ENCODE measurements around the gene INAFM2. TPM values are rescaled to one million over a fixed set of nuclear protein-coding genes. Genes with fewer than 3 reads are reported as not detected.

INAFM2 gene
- polyA plus RNA-seq, 3 donors = 3.7 to 9.1 (median 7.4) TPM

DNA sequence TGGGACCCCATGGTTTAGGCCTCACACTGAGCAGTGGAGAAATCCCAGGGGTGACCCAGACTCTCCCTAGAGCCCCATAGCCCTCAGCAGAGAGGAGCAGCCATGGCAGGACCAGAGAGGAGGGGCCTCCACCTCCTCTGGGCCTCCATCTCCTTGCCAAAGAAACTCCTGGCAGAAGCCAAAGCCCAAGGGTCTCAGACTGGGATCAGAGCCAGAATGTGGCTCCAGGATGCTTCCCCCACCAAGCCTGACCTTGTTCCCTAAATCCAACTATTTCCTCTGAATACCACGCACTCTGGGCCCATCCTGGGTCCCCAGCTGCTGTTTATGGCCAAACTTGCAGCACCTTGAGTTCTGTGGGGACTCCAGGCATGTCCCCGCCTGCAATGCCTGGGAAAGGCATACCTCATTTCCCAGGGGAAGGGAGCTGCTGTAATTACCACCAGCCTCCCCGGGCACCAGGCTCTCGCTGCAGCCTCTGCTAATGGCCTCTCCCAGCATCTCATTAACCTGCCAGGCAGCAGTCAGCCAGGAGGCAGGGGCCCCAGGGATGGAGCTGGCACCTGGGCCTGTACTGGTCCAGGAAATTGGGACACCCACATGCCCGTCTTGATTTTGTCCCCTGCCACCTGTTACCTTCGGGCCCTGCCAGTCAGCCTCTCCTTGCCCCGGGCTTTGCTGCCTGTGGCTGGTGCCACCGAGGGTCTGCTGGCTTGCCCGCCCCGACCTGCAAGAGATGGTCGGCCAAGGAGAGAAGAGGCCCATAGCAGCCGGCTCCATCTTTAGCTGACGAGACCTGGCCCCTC, 12.6 kb downstream of the INAFM2 start:
- no peak overlapping the region for H3K27ac ChIP-seq (ENCODE audit: low read depth, low read length)
- 72 to 83% (median 79%) methylated on average over 13 of the region's 13 CpGs for WGBS, 3 donors

DNA sequence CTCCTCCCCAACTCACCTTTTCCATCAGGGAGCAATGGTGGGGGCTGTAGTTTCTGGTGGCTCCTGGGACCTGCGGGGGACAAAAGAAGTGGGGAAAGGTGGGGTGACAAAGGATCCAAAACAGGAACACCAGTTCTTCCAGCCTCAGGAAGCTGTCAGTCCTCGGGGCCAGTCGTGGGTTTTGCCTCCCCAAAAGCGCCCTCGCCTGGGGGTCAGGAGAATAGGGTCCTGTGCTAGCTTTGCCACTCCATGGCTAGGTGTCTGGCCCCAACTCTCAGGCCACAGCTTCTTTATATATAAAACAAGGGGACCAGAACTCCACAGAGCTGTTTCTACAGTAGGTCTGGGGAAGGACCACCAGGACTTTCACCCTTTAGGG, 13.2 kb downstream of the INAFM2 start:
- H3K27ac ChIP-seq (ENCODE audit: low read depth, low read length) = no peak overlapping the region
- WGBS, 3 donors = 51 to 52% (median 52%) methylated on average over 5 of the region's 5 CpGs

DNA sequence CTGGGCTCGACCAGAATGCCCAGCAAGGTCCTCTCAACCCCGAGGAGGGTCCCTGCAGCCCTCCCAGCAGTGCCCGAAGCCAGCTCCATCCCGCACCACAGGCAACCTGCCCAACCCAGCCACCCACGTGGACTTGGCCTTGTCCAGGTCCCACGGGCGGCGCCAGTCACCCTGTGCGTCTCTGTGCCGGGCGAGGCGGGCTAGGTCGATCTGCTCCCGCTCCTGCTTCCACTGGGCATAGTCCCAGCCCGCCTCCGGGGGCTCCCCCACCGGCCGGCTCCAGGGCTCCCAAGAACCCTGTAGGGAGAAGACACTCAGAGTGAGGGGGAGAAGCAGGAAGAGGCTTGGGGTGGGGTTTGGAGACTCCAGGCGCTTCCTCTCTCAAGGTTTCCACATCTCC, 14.1 kb downstream of the INAFM2 start:
- no peak overlapping the region for H3K27ac ChIP-seq (ENCODE audit: low read depth, low read length)
- WGBS, 3 donors = 50 to 65% (median 58%) methylated on average over 18 to 19 of the region's 19 CpGs

DNA sequence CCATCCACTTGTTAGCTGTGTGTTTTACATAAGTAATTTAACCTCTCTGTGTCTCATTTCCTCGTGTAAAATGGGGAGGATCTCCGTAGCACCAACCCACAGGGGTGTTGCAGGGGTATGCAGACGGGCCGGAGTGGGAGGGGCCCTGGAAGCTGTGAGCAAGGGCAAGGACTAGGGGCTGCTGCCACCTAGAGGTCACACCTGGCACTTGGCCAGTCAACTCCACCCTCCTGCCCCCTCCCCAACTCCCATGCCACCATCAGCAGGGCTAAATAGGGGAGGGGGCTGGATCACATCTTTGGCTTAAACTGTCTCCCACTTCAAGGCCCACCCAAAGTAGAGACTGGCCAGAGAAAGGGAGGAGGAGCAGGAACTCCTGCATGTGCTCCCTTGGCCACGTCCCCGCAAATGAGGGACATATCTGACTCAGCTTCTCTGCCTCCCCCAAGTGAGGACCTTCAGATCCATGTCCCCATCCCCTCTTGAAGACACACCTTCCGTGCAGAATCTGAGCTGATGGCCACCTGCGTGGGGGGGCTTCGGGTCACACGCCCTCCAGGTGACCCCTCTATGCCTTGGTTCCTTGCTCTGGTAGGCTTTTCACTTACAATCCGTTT, 14.7 kb downstream of the INAFM2 start:
- no peak overlapping the region for H3K27ac ChIP-seq (ENCODE audit: low read depth, low read length)
- WGBS, 3 donors = 28 to 43% (median 42%) methylated on average over 11 of the region's 11 CpGs

DNA sequence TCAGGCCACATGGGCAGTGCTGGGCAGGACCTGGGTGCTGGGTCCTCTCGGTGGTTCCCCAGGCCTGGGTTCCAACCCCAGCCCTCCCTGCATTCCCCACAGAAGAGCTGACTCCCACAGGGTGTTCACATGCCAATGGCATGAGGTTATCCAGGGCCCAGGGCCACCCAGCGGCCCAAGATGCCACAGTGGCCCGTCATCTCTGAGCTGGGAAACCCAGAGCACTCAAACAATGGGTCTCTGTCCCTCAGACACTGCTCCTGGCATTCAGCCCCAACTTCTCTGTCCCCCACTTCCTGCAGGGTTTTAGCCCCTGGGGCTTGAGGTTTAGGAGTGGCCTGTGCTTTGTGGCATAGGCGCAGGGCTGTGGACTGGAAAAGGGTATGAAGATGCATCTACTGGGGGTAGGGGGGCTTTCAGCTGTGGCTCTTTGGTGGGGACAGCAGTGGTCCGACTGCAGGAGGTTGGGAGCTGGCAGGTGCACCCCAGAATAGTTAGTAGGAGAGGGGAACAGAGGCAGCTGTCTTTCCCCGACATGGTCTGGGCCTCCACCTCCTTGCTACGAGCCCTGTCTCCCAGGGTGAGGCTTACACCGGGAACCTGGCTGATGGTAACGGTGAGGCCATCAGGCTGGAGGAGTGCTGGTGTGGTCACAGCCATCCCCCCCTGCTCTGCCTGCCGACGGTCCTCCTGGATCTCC, 15.6 kb downstream of the INAFM2 start:
- H3K27ac ChIP-seq (ENCODE audit: low read depth, low read length) = no peak overlapping the region
- 78 to 82% (median 81%) methylated on average over 11 of the region's 11 CpGs for WGBS, 3 donors

DNA sequence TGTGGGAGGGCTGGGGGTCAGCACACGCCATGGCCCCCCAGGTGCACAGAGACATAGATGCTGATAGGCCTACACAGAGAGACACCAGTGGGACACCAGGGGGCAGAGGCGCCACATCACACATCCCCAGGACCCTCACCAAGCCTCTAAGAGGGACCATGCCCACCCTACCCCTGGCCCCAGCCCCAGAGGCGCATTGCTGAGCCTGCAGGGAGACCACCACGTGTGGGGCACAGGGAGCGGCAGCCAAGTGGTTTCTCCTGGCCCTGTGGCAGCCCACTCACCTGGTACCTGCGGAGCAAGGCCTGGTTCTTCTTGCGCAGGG, 16.1 kb downstream of the INAFM2 start:
- 82 to 91% (median 90%) methylated on average over 7 of the region's 7 CpGs for WGBS, 3 donors
- no peak overlapping the region for H3K27ac ChIP-seq (ENCODE audit: low read depth, low read length)

DNA sequence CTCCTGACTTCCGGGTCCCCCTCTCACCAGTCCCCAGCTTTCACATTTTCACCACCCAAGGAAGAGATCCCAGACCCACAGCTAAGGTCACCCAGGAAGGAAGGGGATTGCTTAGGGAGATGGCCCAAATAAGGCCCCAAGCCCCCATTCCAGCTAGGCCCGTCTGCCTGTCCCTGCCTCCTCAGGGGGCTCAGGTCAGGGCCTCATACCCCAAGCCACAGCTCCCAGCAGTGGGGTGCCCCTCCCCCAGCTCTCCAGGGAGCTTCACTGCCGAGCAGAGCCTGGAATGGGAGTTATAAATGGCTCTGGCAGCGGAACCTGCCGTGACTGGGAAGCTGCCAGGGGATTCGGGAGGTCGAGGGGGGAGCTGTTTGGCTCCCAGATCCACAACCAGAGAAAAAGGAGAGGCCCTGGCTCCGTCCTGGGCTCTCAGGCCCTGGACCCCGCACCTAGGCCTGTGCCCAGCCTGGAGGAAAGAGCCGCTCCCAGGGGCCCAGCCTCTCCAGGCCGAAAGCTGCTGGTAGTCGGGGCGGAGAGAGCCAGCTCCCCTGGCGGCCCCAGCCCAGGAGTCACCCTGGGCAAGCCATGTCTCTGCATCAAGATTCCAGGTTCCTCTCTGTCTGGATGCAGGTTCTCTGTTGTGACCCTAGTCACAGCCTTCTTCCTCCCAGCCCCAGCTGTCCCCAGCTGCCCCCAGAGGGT, 16.7 kb downstream of the INAFM2 start:
- WGBS, 3 donors = 44 to 55% (median 48%) methylated on average over 13 to 14 of the region's 14 CpGs
- H3K27ac ChIP-seq (ENCODE audit: low read depth, low read length) = peak overlapping the region; percentile 10

DNA sequence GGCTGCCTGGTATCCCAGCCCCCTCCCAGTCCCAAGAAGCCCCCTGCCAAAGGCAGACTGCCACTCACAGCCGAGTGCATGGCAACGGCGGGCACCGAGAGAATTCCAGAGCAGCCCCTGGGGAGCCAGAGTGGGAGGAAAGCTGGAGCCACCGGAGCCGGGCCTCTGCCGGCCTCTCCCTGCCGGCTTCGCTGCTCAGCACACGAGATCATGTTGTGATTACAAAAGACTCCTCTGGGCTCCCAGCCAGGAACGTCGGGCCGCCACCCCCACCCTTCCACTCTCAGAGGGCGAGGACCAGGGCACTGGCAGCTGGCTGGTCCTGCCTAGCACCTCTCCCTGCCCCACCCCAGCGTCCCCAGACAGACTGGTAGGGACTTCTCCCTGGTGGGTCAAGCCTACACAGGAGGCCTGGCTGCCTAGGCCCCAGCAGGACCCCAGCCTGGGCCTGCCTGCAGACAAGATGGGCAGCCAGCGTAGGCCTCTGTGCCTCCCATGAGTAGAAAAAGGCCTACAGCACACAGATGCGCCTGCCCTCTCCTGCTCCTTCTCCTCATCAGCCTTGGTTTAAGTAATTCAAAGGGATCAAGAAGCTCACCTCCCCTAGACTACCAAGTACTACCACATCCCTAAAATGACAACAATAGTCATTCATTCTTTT, 17.4 kb downstream of the INAFM2 start, which contains the start of gene CCDC9B:
CCDC9B (minus strand) TSS at position 200 of the 661 bp plus-strand sequence; CDS start at position 80, 120 bp downstream.
- H3K27ac ChIP-seq (ENCODE audit: low read depth, low read length) = peak within 1 kb of the TSS; percentile 10
- WGBS, 3 donors = 16 to 32% (median 17%) methylated on average over 15 to 17 of the region's 17 CpGs

DNA sequence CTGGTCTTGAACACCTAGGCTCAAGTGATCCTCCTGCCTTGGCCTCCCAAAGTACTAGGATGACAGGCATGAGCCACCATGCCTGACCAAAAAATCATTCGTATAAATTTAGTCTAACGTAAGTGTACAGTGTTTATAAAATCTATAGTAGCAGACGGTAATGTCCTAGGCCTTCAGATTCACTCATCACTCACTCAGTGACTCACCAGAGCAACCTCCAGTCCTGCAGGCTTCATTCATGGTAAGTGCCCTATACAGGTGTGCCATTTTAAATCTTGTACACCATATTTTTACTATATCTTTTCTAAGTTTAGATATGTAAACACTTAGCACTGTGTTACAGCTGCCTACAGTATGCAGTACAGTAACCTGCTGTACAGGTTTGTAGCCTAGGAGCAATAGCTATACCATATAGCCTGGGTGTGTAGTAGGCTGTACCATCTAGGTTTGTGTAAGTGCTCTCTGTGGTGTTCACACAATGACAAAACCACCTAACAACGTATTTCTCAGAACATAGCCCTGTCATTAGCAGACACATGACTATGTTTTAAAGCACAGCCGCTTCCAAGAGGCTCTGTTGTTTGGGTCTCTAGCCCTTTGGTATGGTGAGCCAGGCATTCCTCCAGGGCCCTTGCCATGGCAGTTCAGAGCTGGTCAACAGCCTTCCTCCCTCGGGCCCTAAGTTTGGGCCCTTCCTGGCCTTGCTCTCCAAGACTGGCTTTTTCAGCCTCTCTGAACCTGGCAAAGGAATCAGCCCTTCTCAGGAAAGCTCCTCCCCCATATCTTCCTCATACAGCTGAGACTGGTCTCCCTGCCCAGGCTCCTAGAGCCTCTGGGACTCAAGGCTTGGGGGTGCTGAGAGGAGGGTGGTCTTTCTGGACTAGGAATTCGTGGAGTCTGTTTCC, 19.2 kb downstream of the INAFM2 start:
- no peak overlapping the region for H3K27ac ChIP-seq (ENCODE audit: low read depth, low read length)
- 70 to 81% (median 74%) methylated on average over 7 of the region's 7 CpGs for WGBS, 3 donors

DNA sequence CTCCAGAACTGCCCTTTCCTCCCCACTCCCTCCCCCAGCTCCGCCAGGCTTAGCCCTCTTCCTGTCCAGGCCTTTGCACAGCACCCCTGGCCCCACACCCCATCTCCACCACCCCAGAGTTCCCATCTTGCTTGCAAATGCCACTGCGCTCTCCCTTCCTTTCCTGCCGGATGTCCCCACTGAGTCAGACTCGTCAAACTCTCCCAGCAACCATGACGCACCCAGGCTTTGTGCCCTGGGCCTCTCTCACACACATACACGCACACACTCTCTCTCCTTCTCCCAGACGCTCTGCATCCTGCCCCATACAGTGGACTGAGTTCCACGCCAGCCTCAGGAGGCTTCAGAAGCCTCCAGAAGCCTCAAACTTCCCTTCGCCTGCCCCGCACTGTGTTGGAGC, 20.0 kb downstream of the INAFM2 start:
- no peak overlapping the region for H3K27ac ChIP-seq (ENCODE audit: low read depth, low read length)
- 71 to 85% (median 74%) methylated on average over 10 of the region's 10 CpGs for WGBS, 3 donors

DNA sequence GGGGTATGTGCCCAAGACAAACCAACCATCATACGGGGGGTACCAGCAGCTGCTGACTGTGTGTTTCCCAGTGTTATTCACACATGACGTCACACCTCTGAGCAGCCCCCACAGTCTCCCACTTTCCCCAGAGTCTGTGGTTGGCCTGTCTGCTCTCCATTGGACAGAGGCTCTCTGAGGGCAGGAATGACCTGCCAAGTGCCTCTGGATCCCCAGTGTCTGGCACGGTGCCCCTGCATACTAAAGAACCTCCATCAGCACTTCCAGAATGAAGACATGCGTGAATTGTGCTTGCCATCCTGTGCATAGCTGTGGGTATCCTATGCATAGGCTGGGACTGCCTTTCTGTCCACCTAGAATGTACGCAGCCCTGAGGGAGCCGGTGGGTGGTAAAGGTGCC, 20.7 kb downstream of the INAFM2 start:
- 35 to 52% (median 50%) methylated on average over 6 of the region's 6 CpGs for WGBS, 3 donors
- no peak overlapping the region for H3K27ac ChIP-seq (ENCODE audit: low read depth, low read length)

DNA sequence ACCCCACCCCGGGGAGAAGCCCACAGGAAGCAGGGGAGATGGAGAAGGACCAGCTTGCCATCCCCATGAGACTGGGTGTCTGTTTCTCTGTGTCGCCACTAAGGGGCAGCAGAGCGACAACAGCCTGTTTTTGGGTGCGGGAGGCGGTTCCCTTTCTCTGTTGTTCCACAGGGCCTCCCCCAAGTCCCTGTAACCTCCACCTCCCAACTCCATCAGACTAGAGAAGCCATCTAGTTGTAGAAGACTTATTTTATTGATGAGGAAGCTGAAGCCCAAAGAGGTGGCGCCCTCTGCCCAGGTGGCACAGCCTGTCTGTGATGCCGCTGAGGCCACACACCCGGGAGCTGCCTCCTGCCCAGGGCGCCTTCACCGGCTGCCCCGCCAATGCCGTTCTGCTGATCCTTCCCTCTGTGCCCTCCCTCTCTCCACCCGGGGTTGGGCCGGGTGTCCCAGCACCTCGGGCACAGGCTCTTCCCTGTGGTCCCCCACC, 21.2 kb downstream of the INAFM2 start:
- WGBS, 3 donors = 27 to 42% (median 36%) methylated on average over 11 to 15 of the region's 15 CpGs

DNA sequence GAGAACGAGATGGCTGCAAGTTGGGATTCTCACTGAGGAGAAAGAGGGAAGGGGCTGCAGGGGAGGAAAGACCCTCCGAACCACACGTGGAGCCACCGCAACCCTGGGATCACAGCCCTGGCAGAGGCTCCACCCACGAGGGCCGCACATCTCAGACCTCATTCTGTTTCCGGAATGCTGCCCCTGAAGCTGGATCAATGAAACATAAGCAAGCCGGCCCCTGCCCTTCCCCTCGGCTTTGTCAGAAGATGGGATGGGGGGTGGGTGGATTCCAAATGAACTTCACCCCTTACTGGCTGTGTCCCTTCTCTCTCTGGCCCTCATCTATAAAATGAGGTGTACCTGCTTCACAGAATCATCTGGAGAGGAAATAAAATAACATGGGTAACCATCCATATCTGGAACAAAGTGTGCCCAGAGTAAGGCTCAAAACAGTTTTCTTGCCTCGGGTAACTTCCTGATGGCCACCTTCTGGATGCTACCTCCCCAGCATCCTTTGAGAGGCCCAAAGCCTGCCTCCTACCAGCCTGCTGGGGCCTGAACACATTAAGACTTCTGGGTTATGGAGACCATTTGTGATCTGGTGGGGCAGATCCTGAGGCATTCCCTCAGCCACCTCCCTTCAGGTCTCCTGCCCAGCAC, 21.9 kb downstream of the INAFM2 start:
- no peak overlapping the region for H3K27ac ChIP-seq (ENCODE audit: low read depth, low read length)
- WGBS, 3 donors = 62 to 76% (median 69%) methylated on average over 10 of the region's 10 CpGs

More for the DNA sequence above, 21.2 kb downstream of the INAFM2 start:
- no peak overlapping the region for H3K27ac ChIP-seq (ENCODE audit: low read depth, low read length)

DNA sequence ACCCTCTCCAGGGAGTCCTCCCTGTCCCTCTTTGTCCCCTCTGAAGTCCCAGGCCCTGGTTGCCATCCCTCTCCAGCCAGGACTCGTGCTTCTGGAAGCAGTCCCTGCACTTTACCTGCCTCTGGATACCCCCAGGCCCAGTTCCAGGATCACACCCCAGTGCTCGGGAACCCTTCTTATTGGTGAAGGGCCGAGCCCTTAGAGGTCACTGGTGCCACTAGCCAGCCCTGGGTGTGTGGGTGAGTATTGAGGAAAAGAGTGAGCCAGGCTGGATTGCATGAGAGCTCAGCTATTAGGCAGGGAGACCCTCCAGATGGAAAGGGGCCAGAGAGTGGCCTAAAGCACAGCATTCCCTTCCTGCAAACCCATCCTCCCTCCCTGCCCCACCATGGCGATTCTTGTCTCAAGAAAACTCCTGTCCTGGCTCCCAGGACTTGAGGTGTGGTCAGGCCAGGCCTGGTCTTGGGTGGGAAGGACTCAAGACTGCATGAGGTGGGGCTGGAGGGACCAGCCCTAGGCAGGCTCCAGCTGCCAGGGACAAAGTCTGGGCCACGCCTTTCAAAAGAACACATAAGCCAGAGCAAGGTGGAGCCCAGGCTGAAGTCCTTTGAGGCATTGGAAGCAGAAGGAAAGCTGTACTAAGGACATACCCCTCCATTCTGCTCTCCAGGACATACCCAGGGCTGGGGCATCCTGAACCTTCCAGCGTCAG, 22.5 kb downstream of the INAFM2 start:
- 83 to 93% (median 89%) methylated on average over 6 of the region's 6 CpGs for WGBS, 3 donors
- no peak overlapping the region for H3K27ac ChIP-seq (ENCODE audit: low read depth, low read length)

DNA sequence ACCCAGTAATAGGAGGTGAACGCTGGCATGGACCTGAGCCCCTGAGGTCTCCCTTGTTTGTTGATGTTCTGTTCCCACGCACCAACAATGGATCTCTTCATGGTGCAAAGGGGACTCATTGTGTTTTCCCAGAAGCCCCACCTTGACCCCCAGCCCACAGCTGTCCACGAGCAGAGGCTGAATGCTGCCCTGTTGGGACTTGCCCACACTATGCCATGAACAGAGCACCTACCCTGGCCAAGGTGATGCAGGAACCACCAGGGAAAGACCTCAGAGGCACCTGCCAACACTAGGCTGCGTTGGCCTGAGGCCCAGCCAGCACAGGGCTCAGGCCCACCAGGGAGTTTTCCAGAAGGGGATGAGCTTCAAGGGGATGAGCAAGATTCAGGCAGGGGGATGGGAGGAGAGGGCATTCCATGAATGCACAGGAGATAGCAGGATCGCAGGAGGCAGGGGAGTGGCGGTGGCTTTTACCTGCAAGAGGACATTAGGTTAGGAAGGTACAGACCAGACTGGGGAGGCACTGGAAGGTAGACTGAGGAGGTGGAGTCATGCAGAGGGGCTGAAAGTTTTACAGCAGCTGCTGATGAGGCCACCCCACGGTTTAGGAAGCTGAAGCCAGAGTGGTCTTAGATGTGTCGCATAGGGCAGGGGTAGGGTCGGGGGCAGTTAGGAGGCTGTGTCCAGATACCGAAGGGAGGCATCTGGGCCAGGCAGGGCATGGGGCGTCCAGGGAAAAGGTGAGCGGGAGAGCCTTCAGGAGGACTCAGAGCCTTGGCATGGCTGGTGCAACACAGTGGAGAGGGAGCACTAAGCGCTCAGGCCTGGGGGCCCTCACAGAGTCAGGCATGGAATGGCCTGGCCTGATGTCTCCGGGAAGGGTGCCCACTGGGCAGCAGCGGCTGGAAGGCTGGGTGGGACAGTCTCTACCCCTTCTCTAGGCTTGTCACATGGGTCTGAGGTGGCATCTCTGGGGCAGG, 23.4 kb downstream of the INAFM2 start:
- WGBS, 3 donors = 88 to 92% (median 90%) methylated on average over 15 of the region's 15 CpGs

More for the DNA sequence above, 23.4 kb downstream of the INAFM2 start:
- no peak overlapping the region for H3K27ac ChIP-seq (ENCODE audit: low read depth, low read length)
